Thoracic aorta (tissue), 2 donors: ENCODE results near the gene PALD1. TPM values are rescaled to one million over a fixed set of nuclear protein-coding genes. Genes with fewer than 3 reads are reported as not detected.

Experiments
- ATAC-seq: fragments of 150-250 bp; one replicate; pipeline ENCODE4 v1.8.0; 2017; ENCODE audit warnings: low read depth; ENCODE audit not compliant: insufficient number of reproducible peaks, low FRiP score
- DNase-seq: peaks from one replicate; pipeline ENCODE4 v3.0.0-alpha.2; 2020; ENCODE audit warnings: low spot score
- H3K27ac ChIP-seq, 2 donors: fragments of 200-600 bp; sonication (generic); 1 replicate in 1 of 2; 2 replicates in 1 of 2; pipeline ENCODE4 v1.5.1; 2016; ENCODE audit warnings: mild to moderate bottlenecking in 2 of 2, moderate library complexity in 2 of 2
- H3K27me3 ChIP-seq: fragments of 200-600 bp; sonication (generic); replicated peaks from 2 replicates; pipeline ENCODE4 v1.6.0; 2016; ENCODE audit warnings: mild to moderate bottlenecking; ENCODE audit not compliant: insufficient read depth
- H3K36me3 ChIP-seq: fragments of 200-600 bp; sonication (generic); one replicate; pipeline ENCODE4 v1.5.1; 2016
- H3K4me1 ChIP-seq, 2 donors: fragments of 200-600 bp; sonication (generic); 1 replicate in 1 of 2; 2 replicates in 1 of 2; pipeline versions ENCODE4 v1.5.1 to v1.6.0; 2016; ENCODE audit warnings: low read depth in 2 of 2, mild to moderate bottlenecking in 1 of 2; ENCODE audit not compliant: control insufficient read depth in 1 of 2
- H3K4me3 ChIP-seq: fragments of 200-600 bp; sonication (generic); 2 replicates; pipeline ENCODE4 v1.5.1; 2016; ENCODE audit warnings: mild to moderate bottlenecking
- H3K9me3 ChIP-seq: fragments of 200-600 bp; sonication (generic); 2 replicates; pipeline ENCODE4 v1.5.1; 2016
- CTCF ChIP-seq: fragments of 200-600 bp; sonication (generic); IDR thresholded peaks from one replicate; pipeline ENCODE4 v1.5.1; 2019; ENCODE audit warnings: antibody characterized with exemption
- total RNA-seq, 2 donors: library from RNA; depleted of rRNA; stranded (reverse); fragments of >200 nt; gene quantifications; one replicate each; pipeline versions ENCODE4 v1.1.0 to v1.2.3, GENCODE V29; 2016

PALD1 gene
- total RNA-seq, 2 donors from 2014 or later, result 19.5 to 19.7 TPM

GRCh38 chr10:70487824-70488223 is 9.3 kb downstream of the PALD1 start:
- Histone ChIP-seq H3K27me3 (no peaks in the 10 kb centered on the region), H3K36me3 (peaks cover 3% of the 10 kb centered on the region), H3K4me1 (peaks cover 4 to 13% of the 10 kb centered on the region in 2 donors), H3K27ac (no peak overlapping the region), H3K9me3 (no peaks in the 10 kb centered on the region), H3K4me3 (no peak overlapping the region)
- no peak for TF ChIP-seq CTCF
- ATAC-seq (no peak), DNase-seq (no peak)

DNA sequence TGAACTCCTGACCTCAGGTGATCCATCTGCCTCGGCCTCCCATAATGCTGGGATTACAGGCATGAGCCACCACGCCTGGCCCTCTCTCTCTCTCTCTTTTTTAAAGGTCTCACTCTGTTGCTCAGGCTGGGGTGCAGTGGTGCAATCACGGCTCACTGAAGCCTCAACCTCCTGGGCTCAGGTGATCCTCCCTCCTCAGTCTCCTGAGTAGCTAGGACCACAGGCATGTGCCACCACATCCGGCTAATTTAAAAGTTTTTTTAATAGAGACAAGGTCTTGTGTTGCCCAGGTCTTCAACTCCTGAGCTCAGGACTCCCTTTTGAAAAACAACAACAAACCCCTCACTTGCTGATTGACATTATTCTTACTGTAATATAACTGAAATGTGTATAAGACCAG is 11.6 kb downstream of the PALD1 start:
- Histone ChIP-seq H3K27me3 (no peaks in the 10 kb centered on the region), H3K36me3 (peaks cover 3% of the 10 kb centered on the region), H3K27ac (no peak overlapping the region), H3K4me1 (peaks cover 0 to 10% of the 10 kb centered on the region in 2 donors), H3K4me3 (no peak overlapping the region), H3K9me3 (no peaks in the 10 kb centered on the region)
- TF ChIP-seq CTCF, result no peak
- no peak for DNase-seq
- ATAC-seq, result no peak

DNA sequence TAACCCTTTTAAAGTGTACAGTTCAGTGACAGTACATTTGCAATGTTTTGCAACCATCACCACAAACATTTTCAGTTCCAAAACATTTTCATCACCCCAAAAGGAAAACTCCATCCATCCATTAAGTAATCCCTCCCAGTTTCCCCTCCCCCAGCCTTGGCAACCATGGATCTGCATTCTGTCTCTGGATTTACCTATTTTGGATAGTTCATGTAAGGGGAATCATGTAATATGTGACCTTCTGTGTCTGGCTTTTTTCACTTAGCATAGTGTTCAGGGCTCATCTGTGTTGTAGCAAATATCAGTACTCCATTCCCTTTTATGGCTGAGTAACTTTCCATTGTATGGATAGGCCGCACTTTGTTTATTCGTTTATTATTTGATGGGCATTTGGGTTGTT is 13.0 kb downstream of the PALD1 start:
- H3K27ac ChIP-seq, result no peak overlapping the region
- H3K4me1 ChIP-seq, result peaks cover 0 to 10% of the 10 kb centered on the region in 2 donors
- H3K36me3 ChIP-seq, result no peaks in the 10 kb centered on the region
- ATAC-seq, result no peak
- no peak for TF ChIP-seq CTCF
- H3K27me3 ChIP-seq, result no peaks in the 10 kb centered on the region
- H3K4me3 ChIP-seq, result no peak overlapping the region
- DNase-seq, result no peak
- H3K9me3 ChIP-seq, result no peaks in the 10 kb centered on the region

GRCh38 chr10:70492786-70493659 is 14.5 kb downstream of the PALD1 start:
- H3K4me3 ChIP-seq, result no peak overlapping the region
- no peaks in the 10 kb centered on the region for H3K36me3 ChIP-seq
- TF ChIP-seq CTCF, result no peak
- DNase-seq (no peak), ATAC-seq (no peak)
- peaks cover 0 to 10% of the 10 kb centered on the region in 2 donors for H3K4me1 ChIP-seq
- H3K9me3 ChIP-seq, result no peaks in the 10 kb centered on the region
- no peaks in the 10 kb centered on the region for H3K27me3 ChIP-seq
- H3K27ac ChIP-seq, result peak overlapping the region in 1 of 2 donors; percentile 20

GRCh38 chr10:70493660-70494234 is 15.2 kb downstream of the PALD1 start:
- H3K27me3 ChIP-seq, result no peaks in the 10 kb centered on the region
- no peak overlapping the region for H3K4me3 ChIP-seq
- H3K9me3 ChIP-seq, result no peaks in the 10 kb centered on the region
- DNase-seq, result no peak
- H3K27ac ChIP-seq, result peak overlapping the region in 1 of 2 donors; percentile 20
- H3K36me3 ChIP-seq, result no peaks in the 10 kb centered on the region
- no peak for ATAC-seq
- H3K4me1 ChIP-seq, result peaks cover 0 to 10% of the 10 kb centered on the region in 2 donors
- no peak for TF ChIP-seq CTCF
